CD4-positive, alpha-beta T cell treated with Interleukin-21 for 1 hour (primary cell): ENCODE results near the gene PDE6A.
"Not testable (repeated sequence)": the region's sequence is repeated elsewhere in the genome, so short reads cannot be mapped to it uniquely, and the experiment has no call there.

ENCODE experiments used
- DNase-seq: peaks from one replicate; pipeline ENCODE4 v3.0.0-alpha.2; 2020

PDE6A gene

GRCh38 chr5:149951138-149951749, 6.7 kb upstream of the PDE6A start:
- DNase-seq = no peak

- no peak for DNase-seq
Observed at GRCh38 chr5:149948993-149949392, 4.4 kb upstream of the PDE6A start.

- no peak for DNase-seq
Observed at GRCh38 chr5:149946118-149946517, 1.5 kb upstream of the PDE6A start.

GRCh38 chr5:149943177-149943949, 1.2 kb downstream of the PDE6A start:
- DNase-seq = not testable (repeated sequence)

GRCh38 chr5:149942741-149943169, 1.8 kb downstream of the PDE6A start:
- not testable (repeated sequence) for DNase-seq

- DNase-seq = no peak
Observed at GRCh38 chr5:149942199-149942598, 2.4 kb downstream of the PDE6A start.

GRCh38 chr5:149941795-149942194, 2.8 kb downstream of the PDE6A start:
- DNase-seq = no peak

- no peak for DNase-seq
Observed at GRCh38 chr5:149940941-149941644, 3.5 kb downstream of the PDE6A start.

GRCh38 chr5:149940077-149940574, 4.5 kb downstream of the PDE6A start:
- DNase-seq = no peak

GRCh38 chr5:149939546-149939945, 5.0 kb downstream of the PDE6A start:
- DNase-seq = no peak

- DNase-seq = no peak
Observed at GRCh38 chr5:149938791-149939358, 5.7 kb downstream of the PDE6A start.

GRCh38 chr5:149938279-149938678, 6.3 kb downstream of the PDE6A start:
- DNase-seq = no peak

GRCh38 chr5:149937610-149938009, 7.0 kb downstream of the PDE6A start:
- no peak for DNase-seq

- DNase-seq = no peak
Observed at GRCh38 chr5:149936700-149937091, 7.9 kb downstream of the PDE6A start.

GRCh38 chr5:149936044-149936699, 8.4 kb downstream of the PDE6A start:
- DNase-seq = no peak

- no peak for DNase-seq
Observed at GRCh38 chr5:149935431-149935901, 9.1 kb downstream of the PDE6A start.

GRCh38 chr5:149932445-149933350, 11.9 kb downstream of the PDE6A start:
- no peak for DNase-seq

- DNase-seq = no peak
Observed at GRCh38 chr5:149931992-149932436, 12.6 kb downstream of the PDE6A start.

- DNase-seq = no peak
Observed at GRCh38 chr5:149930749-149931574, 13.6 kb downstream of the PDE6A start.

GRCh38 chr5:149930043-149930748, 14.4 kb downstream of the PDE6A start:
- DNase-seq = no peak
